GDM1 (cell line): ENCODE measurements around the gene TAMALIN.
A peak's percentile ranks its signal among the peaks of the same experiment; 100 is the strongest.

Experiments used
- DNase-seq: peaks from one replicate; lab custom pipeline; 2025; lab: John Stamatoyannopoulos, UW

The TAMALIN gene

DNA sequence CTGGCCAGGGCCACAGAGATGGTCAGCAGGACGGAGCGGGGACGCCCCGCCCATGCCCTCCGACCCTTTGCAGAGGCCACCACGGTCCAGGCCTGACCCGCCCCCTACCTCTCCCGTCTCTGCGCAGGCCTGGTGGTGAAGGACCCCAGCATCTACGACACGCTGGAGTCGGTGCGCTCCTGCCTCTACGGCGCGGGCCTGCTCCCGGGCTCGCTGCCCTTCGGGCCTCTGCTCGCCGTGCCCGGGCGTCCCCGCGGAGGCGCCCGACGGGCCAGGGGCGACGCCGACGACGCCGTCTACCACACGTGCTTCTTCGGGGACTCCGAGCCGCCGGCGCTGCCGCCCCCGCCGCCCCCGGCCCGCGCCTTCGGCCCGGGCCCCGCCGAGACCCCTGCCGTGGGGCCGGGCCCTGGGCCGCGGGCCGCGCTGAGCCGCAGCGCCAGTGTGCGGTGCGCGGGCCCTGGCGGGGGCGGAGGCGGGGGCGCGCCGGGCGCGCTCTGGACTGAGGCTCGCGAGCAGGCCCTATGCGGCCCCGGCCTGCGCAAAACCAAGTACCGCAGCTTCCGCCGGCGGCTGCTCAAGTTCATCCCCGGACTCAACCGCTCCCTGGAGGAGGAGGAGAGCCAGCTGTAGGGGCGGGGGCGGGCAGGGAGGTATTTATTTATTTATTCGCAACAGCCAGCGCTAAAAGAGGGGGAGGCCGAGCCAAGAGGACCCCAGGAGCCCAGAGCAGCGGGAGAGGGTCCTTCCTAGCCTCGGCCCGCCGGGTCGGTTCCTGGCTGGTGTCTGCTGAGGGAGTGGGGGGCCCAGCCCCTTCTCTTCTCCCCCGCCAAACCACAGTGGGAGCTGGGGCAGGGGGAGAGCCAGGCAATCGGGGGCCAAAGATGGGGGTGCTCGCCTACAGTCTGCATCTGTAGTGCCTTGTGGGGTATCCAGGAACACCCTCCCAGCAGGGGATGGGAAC lies 8.1 kb downstream of the TAMALIN start:
- no peak for DNase-seq

DNA sequence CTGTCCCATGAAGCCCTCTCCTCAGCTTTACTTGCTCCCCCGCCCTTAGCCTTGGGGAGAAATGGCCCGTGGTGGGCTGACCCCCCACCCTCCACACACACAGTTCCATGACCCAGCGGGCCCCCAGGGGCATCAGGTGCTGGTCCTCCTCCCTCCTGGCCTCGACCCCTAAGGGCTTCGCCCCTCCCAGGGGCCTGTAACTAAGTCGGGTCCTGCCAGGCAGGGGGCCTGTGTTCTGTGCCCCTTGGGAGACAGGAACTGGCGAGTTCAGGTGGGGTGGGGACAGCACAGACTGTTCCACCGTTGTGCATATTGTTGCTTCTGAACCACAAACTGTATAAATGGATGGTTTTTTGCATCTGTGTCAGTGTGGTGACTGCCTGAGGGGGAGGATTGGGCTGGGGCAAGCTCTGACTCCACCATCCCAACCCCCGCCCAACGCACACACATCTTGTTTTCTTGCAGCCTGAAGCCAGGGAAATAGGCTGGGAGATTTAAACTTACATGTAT lies 8.8 kb downstream of the TAMALIN start:
- DNase-seq, result no peak

- no peak for DNase-seq
Measured at GRCh38 chr12:52018433-52019112, 11.8 kb downstream of the TAMALIN start.

- no peak for DNase-seq
Measured at GRCh38 chr12:52019113-52019770, 12.5 kb downstream of the TAMALIN start.

GRCh38 chr12:52020539-52021336 lies 14.0 kb downstream of the TAMALIN start:
- peak; percentile 43 for DNase-seq

GRCh38 chr12:52022841-52023181 lies 16.1 kb downstream of the TAMALIN start:
- DNase-seq, result peak; percentile 55

GRCh38 chr12:52023182-52023975 lies 16.6 kb downstream of the TAMALIN start:
- DNase-seq, result peak; percentile 88

DNA sequence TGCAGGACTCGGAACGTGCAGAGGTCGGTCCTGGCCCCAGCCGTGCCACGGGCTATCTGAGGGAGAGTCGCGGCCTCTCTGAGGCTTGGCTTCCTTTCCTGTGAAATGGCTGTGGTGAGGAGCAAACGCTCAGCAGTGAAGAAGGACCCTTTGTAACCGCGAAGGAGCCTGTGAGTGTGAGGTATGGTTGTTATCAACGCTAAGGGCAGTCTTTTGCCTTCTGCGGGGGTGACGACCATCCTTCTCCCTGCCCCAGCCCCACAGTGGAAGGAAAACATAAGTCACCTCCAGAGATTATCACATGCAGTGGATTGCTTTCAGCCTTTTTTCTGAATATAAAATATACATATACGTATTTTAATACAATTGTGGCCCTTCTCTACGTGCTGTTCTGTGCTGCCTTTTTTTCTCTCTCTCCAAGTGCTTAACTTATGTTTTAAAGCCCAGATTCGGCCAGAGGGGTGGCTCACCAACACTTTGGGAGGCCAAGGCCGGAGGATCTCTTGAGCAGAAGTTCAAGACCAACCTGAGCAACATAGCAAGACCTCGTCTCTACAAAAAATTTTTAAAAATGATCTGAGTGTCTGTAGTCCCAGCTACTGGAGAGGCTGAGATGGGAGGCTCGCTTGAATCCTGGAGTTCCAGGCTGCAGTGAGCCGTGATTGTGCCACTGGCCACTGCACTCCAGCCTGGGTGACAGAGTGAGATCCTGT lies 17.4 kb downstream of the TAMALIN start:
- no peak for DNase-seq

DNA sequence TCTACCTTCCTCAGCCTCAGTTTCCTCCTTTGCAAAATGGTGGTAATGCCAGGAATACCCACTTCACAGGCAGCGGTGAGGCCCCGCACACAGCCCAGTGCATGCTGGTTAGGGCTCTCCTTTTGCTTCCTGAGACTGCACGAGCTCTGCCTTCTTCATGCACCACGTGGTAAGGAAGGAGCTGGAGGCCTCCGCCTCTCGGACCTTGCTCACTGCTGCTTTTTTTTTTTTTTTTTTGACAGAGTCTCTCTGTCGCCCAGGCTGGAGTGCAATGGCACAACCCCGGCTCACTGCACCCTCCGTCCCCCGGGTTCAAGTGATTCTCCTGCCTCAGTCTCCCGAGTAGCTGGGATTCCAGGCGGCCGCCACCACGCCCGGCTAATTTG lies 18.1 kb downstream of the TAMALIN start:
- DNase-seq, result peak; percentile 57

DNA sequence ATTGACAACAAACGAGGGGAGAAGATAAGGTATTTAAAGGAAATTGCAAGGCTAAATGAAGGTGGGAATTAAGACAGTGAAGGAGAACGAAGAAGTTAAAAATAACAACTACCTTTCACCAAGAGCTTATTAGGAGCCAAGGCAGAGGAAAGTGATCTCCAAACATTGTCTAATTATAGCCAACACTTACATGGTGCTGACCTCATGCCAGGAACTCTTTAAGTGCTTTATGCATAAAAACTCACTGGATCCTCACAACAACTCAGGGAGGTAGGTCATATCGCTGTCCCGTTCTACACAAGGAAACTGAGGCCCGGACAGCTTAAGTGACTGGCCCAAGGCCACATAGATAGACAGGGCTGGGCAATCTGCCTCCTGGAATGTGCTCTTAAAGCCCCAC lies 19.5 kb downstream of the TAMALIN start:
- DNase-seq, result no peak

DNA sequence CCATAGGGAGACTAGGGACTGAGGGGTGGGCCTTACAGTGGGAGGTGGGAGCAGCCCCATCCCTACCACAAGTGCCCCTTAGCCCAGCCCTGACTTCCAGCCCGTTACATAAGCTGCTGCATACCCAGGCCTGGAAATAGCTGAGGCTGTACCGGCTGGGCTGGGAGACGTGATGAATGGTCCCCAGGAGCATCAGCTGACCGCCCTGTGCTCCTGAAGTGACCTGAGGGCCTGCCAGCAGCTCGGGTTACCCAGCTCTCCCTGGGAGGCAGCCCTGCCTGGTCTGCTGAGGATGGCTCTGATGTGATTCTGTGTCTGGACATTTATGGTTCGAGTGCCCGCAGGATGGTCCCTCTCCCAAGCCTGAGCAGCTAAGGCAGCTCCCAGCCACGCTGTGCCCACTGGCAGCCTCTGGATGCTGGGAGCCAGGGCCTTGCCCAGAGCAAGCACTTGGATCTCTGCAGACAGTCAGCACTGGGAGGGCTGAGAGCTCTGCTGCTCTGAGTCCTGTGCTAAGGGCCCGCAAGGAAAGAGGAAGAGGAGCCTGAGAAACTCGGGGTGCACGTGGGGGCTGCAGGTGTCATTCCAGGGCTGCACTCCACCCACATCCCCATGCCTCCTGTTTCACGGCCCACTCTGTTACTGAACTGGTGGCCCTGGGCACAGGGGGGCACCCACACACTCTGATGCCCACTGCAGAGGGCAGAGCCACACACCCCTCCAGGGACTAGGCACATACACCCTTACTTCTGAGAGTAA lies 20.5 kb downstream of the TAMALIN start:
- no peak for DNase-seq

DNA sequence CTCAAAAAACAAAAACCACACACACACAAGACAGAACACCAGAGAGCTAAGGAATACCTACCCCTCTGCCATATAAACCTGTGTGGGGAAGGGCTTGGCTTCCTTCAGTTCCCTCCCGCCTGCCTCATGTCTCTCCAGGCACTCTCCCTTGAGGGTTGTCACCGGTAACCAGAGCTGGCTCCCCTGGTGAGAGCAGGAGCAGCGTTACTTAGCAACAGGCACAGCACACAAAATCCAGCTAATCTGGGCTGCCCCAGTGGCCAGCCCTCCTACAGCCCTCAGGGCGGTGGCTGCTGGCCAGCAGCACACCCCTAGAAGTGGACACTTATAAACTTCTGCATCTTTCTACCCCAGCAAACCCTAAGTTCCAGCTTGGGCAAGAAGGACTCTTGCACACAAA lies 22.9 kb downstream of the TAMALIN start:
- DNase-seq, result no peak

DNA sequence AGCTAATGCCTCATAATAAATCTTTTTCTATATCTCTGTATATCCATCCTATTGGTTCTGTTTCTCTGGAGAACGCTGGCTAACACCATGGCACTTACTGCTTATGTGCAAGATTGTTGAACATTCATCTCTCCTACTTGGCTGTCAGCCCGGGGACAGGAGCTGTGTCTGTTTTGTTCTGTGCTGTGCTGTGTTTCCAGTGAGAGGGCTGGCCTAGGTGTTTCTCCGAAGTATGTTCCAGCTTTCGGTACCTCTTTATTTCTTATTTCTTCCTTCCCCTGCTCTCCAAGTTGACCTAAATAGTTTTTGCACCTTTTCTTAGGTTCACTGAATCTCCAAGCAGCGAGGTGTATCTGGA lies 25.7 kb downstream of the TAMALIN start:
- no peak for DNase-seq

- DNase-seq, result peak; percentile 88
Measured at GRCh38 chr12:52032804-52033445, 26.2 kb downstream of the TAMALIN start.

DNA sequence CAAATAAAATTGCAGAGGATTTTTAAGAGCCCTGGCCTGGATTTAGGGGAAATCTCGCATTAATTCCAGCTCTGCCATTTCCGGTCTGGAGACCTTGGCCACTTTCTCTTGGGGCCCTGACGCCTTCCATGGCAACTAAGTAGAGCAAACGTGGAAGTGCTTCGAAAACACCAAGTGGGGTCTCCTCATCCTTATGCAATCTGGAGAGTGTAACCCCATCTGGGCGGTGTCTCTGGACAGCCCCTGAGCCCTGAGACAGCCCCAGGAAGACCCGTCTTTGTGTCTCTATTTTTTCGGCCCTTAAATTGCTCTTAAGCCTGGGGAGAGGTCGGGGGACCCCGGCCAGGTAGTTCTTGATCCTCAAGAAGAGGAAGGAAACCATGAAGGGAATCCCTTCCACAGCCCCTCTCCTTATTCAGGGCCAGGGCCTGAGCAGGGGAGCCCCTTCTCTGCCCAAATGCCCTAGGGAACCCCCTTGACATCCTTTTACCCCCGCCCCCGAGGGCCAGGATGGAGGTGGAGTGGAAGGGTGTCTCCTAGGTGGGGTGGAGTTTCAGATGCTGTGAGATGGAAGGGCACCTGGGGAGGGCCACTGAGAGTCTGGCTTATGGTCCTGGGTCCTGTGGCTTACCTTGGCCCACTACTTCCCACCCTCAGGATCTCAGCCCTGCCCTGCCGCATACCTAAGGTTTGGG lies 26.8 kb downstream of the TAMALIN start:
- DNase-seq, result no peak

- no peak for DNase-seq
Measured at GRCh38 chr12:52035190-52035589, 28.4 kb downstream of the TAMALIN start.

GRCh38 chr12:52035926-52036325 lies 29.2 kb downstream of the TAMALIN start:
- DNase-seq, result no peak

DNA sequence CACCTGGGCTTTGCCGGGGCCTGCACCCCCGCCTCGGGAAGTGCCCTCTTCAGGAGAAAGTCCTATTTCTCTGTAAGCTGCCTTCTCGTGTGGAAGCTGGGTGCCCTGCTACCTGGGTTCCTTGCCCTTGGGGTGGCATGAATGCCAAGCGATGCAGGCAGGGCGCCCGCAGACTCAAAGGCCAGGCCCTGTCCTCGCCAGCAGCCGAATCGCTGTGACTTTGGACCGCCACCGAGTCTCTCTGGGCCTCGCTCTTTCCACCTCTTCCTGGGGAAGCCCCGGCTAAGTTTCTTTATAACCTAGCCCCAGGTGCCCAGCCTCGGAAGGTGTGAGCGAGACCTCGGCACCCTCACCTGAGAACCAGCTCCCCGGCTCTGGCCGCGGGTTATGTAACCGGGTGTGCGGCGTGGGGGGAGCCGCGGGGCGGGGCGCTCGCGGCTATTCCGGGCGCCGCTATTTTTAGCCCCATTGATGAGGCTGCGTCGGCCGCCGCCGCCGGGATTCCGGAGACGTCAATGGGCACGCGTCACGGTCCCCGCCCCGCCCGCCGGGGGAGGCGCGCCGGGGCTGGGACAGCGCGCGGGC lies 29.9 kb downstream of the TAMALIN start:
- DNase-seq, result no peak
